ENCODE measurements around the gene LRCH4.
A peak's percentile ranks its signal among the peaks of the same experiment; 100 is the strongest.

Gene LRCH4

GRCh38 chr7:100584683-100585510 is 1.0 kb downstream of the LRCH4 start:
- DNase-seq (ENCODE audit: low read depth) = peak; percentile 53
- TF ChIP-seq CTCF (IDR thresholded peaks at IDR 0.05; ENCODE audit: low read depth, low read length) (no peak), POLR2A (IDR thresholded peaks at IDR 0.05; ENCODE audit: extremely low read depth, insufficient read length) (no peak), MAX (IDR thresholded peaks at IDR 0.05; ENCODE audit: low read depth, low read length) (no peak), MYC (IDR thresholded peaks at IDR 0.05; ENCODE audit: low read depth, low read length) (no peak)
- H3K4me3 ChIP-seq (ENCODE audit: low read depth, low read length) = peak overlapping the region; percentile 93

- peak overlapping the region; percentile 93 for H3K4me3 ChIP-seq (ENCODE audit: low read depth, low read length)
- TF ChIP-seq CTCF (IDR thresholded peaks at IDR 0.05; ENCODE audit: low read depth, low read length) (no peak), MYC (IDR thresholded peaks at IDR 0.05; ENCODE audit: low read depth, low read length) (no peak), POLR2A (IDR thresholded peaks at IDR 0.05; ENCODE audit: extremely low read depth, insufficient read length) (no peak), MAX (IDR thresholded peaks at IDR 0.05; ENCODE audit: low read depth, low read length) (no peak)
- DNase-seq (ENCODE audit: low read depth) = peak; percentile 83
These were observed 1.8 kb downstream of the LRCH4 start for GRCh38 chr7:100584054-100584682.

- TF ChIP-seq CTCF (IDR thresholded peaks at IDR 0.05; ENCODE audit: low read depth, low read length) (no peak), MAX (IDR thresholded peaks at IDR 0.05; ENCODE audit: low read depth, low read length) (peak; percentile 87), MYC (IDR thresholded peaks at IDR 0.05; ENCODE audit: low read depth, low read length) (peak; percentile 82), POLR2A (IDR thresholded peaks at IDR 0.05; ENCODE audit: extremely low read depth, insufficient read length) (peak; percentile 64)
- H3K4me3 ChIP-seq (ENCODE audit: low read depth, low read length) = peak overlapping the region; percentile 93
These were observed 2.5 kb downstream of the LRCH4 start for GRCh38 chr7:100583132-100584053.

GRCh38 chr7:100582650-100583049 is 3.3 kb downstream of the LRCH4 start:
- TF ChIP-seq MAX (IDR thresholded peaks at IDR 0.05; ENCODE audit: low read depth, low read length) (no peak), CTCF (IDR thresholded peaks at IDR 0.05; ENCODE audit: low read depth, low read length) (no peak), MYC (IDR thresholded peaks at IDR 0.05; ENCODE audit: low read depth, low read length) (no peak), POLR2A (IDR thresholded peaks at IDR 0.05; ENCODE audit: extremely low read depth, insufficient read length) (no peak)
- H3K4me3 ChIP-seq (ENCODE audit: low read depth, low read length) = peak overlapping the region; percentile 93
- DNase-seq (ENCODE audit: low read depth) = no peak

More at GRCh38 chr7:100583132-100584053, 2.5 kb downstream of the LRCH4 start:
- DNase-seq (ENCODE audit: low read depth) = peak; percentile 100

- DNase-seq (ENCODE audit: low read depth) = no peak
- no peak for TF ChIP-seq CTCF (IDR thresholded peaks at IDR 0.05; ENCODE audit: low read depth, low read length)
- no peak for TF ChIP-seq MYC (IDR thresholded peaks at IDR 0.05; ENCODE audit: low read depth, low read length)
- TF ChIP-seq MAX (IDR thresholded peaks at IDR 0.05; ENCODE audit: low read depth, low read length) = no peak
- peak overlapping the region; percentile 93 for H3K4me3 ChIP-seq (ENCODE audit: low read depth, low read length)
These were observed 3.8 kb downstream of the LRCH4 start for GRCh38 chr7:100582041-100582579.
